Neural progenitor cell (in vitro differentiated cells): ENCODE measurements around the gene TMCC1. TPM values are rescaled to one million over a fixed set of nuclear protein-coding genes. Genes with fewer than 3 reads are reported as not detected.
A peak's percentile ranks its signal among the peaks of the same experiment; 100 is the strongest.

Experiments used
- DNase-seq: peaks from one replicate; pipeline ENCODE4 v3.0.0-alpha.2; 2016; ENCODE audit warnings: low spot score
- H2AFZ ChIP-seq: fragments of 200-600 bp; sonication (generic); replicated peaks from 2 replicates; pipeline ENCODE4 v1.6.1; 2016; ENCODE audit warnings: antibody characterized with exemption
- H3F3A ChIP-seq: fragments of 200-600 bp; sonication (generic); 2 replicates; pipeline ENCODE4 v1.6.1; 2016; ENCODE audit warnings: antibody characterized with exemption, low read depth
- H3K27ac ChIP-seq: fragments of 200-600 bp; sonication (generic); 2 replicates; pipeline ENCODE4 v1.5.1; 2016; ENCODE audit warnings: mild to moderate bottlenecking
- H3K27me3 ChIP-seq: fragments of 200-600 bp; sonication (generic); 2 replicates; pipeline ENCODE4 v1.6.1; 2016; ENCODE audit warnings: mild to moderate bottlenecking, moderate library complexity
- H3K36me3 ChIP-seq: fragments of 200-600 bp; sonication (generic); 2 replicates; pipeline ENCODE4 v1.5.1; 2016
- H3K4me1 ChIP-seq: fragments of 200-600 bp; sonication (generic); 2 replicates; pipeline ENCODE4 v1.6.1; 2016; ENCODE audit warnings: mixed run types
- H3K4me2 ChIP-seq: fragments of 200-600 bp; sonication (generic); 2 replicates; pipeline ENCODE4 v1.6.1; 2016
- H3K4me3 ChIP-seq: fragments of 200-600 bp; sonication (generic); 2 replicates; pipeline ENCODE4 v1.5.1; 2016
- H3K79me2 ChIP-seq: fragments of 200-600 bp; sonication (generic); 2 replicates; pipeline ENCODE4 v1.6.1; 2016; ENCODE audit warnings: low read depth
- H3K9ac ChIP-seq: fragments of 200-600 bp; sonication (generic); 2 replicates; pipeline ENCODE4 v1.6.1; 2016
- H3K9me3 ChIP-seq: fragments of 200-600 bp; sonication (generic); 2 replicates; pipeline ENCODE4 v1.5.1; 2016; ENCODE audit warnings: low read depth
- H4K20me1 ChIP-seq: fragments of 200-600 bp; sonication (generic); 2 replicates; pipeline ENCODE4 v1.6.1; 2016; ENCODE audit warnings: low read depth
- H3K27ac Mint-ChIP-seq: 3 replicates; pipeline ENCODE4 v1.8.0; 2021; ENCODE audit warnings: mixed read lengths
- H3K27me3 Mint-ChIP-seq: 2 replicates; pipeline ENCODE4 v1.8.0; 2022; ENCODE audit warnings: low read depth, mild to moderate bottlenecking, inconsistent platforms, moderate library complexity, mixed read lengths; ENCODE audit not compliant: insufficient read depth
- H3K36me3 Mint-ChIP-seq: 3 replicates; pipeline ENCODE4 v1.8.0; 2021; ENCODE audit warnings: mixed read lengths
- H3K4me1 Mint-ChIP-seq: 3 replicates; pipeline ENCODE4 v1.8.0; 2021; ENCODE audit warnings: mixed read lengths
- H3K4me3 Mint-ChIP-seq: 3 replicates; pipeline ENCODE4 v1.8.0; 2021; ENCODE audit warnings: mild to moderate bottlenecking, moderate library complexity, mixed read lengths
- H3K9me3 Mint-ChIP-seq: 3 replicates; pipeline ENCODE4 v1.8.0; 2020; ENCODE audit warnings: mixed read lengths
- EZH2 ChIP-seq: fragments of 200-600 bp; sonication (generic); IDR thresholded peaks from 2 replicates; pipeline ENCODE4 v1.6.1; 2017; ENCODE audit warnings: antibody characterized with exemption, mild to moderate bottlenecking, moderate library complexity
- EZH2phosphoT487 ChIP-seq: fragments of 200-600 bp; sonication (generic); IDR thresholded peaks from 2 replicates; pipeline ENCODE4 v1.6.1; 2017; ENCODE audit warnings: antibody characterized with exemption
- total RNA-seq: library from RNA; depleted of rRNA; stranded (reverse); fragments of >200 nt; gene quantifications from 2 replicates; pipeline ENCODE4 v1.2.3, GENCODE V29; 2015; ENCODE audit warnings: low replicate concordance
- TF ChIP-seq, protein P1 (sequence below): fragments of 200-600 bp; sonication (generic); IDR thresholded peaks from 2 replicates; pipeline ENCODE4 v1.5.1; 2017; ENCODE audit warnings: antibody characterized with exemption, mild to moderate bottlenecking

Gene TMCC1
- total RNA-seq, 1 donor from 2014 or later: 29.8 TPM

DNA sequence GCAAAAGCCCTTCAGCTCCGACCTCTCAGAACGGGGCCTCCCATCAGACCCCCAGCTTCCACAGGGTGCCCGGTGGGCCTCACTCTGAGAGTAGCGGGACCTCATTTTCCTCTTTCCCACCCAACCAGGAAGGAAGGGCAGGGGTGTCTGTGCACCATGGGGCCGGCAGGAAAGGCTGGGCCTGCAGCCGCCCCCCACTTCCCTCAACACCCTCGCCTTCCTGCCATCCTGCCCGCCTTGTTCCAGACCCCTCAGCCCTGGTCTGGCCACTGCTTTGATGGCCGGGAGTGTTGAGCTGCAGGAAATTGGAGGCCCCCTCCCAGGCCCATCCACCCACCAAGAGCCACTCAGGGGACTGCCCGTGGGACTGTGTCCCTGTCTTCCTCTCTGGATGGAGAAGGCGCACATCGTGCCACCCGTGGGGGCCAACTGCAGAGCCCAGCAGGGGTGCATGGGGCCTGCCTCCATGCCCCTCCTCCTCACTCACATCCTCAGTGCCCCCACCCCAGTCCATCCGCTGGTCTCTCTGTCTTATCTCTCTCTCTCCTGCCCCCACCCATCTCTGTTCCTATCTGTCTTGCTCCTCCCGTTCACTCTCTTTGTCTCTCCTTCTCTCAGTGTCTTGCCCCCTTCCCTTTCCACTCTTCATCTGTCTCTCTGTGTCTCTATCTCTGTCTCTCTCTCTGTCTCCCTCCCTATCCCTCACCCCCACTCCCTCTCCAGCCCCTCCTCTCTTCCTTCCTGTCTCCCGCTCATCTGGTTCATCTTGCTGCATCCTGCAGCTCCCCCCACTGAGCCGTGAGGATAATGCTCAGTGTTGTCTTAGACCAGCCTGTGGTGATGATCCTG lies 285.2 kb downstream of the TMCC1 start:
- Histone ChIP-seq H4K20me1 (peaks cover 21% of the 10 kb centered on the region), H3F3A (peaks cover 44% of the 10 kb centered on the region), H3K4me1 (peaks cover 13% of the 10 kb centered on the region), H3K27me3 (peaks cover 50% of the 10 kb centered on the region), H3K9me3 (no peaks in the 10 kb centered on the region), H2AFZ (peak overlapping the region; percentile 20), H3K27ac (no peak overlapping the region), H3K79me2 (no peaks in the 10 kb centered on the region), H3K4me2 (no peak overlapping the region), H3K36me3 (no peaks in the 10 kb centered on the region), H3K9ac (no peak overlapping the region), H3K4me3 (no peak overlapping the region)
- H3K4me1 Mint-ChIP-seq: peaks cover 37% of the 10 kb centered on the region
- H3K27ac Mint-ChIP-seq: peak overlapping the region; percentile 12
- peak; percentile 63 for DNase-seq
- H3K27me3 Mint-ChIP-seq: peaks cover 19% of the 10 kb centered on the region
- no peaks in the 10 kb centered on the region for H3K36me3 Mint-ChIP-seq
- H3K4me3 Mint-ChIP-seq: peak overlapping the region; percentile 63
- H3K9me3 Mint-ChIP-seq: peaks cover 2% of the 10 kb centered on the region
- TF ChIP-seq EZH2: no peak
- TF ChIP-seq, protein P1, sequence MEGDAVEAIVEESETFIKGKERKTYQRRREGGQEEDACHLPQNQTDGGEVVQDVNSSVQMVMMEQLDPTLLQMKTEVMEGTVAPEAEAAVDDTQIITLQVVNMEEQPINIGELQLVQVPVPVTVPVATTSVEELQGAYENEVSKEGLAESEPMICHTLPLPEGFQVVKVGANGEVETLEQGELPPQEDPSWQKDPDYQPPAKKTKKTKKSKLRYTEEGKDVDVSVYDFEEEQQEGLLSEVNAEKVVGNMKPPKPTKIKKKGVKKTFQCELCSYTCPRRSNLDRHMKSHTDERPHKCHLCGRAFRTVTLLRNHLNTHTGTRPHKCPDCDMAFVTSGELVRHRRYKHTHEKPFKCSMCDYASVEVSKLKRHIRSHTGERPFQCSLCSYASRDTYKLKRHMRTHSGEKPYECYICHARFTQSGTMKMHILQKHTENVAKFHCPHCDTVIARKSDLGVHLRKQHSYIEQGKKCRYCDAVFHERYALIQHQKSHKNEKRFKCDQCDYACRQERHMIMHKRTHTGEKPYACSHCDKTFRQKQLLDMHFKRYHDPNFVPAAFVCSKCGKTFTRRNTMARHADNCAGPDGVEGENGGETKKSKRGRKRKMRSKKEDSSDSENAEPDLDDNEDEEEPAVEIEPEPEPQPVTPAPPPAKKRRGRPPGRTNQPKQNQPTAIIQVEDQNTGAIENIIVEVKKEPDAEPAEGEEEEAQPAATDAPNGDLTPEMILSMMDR: peak; percentile 33

DNA sequence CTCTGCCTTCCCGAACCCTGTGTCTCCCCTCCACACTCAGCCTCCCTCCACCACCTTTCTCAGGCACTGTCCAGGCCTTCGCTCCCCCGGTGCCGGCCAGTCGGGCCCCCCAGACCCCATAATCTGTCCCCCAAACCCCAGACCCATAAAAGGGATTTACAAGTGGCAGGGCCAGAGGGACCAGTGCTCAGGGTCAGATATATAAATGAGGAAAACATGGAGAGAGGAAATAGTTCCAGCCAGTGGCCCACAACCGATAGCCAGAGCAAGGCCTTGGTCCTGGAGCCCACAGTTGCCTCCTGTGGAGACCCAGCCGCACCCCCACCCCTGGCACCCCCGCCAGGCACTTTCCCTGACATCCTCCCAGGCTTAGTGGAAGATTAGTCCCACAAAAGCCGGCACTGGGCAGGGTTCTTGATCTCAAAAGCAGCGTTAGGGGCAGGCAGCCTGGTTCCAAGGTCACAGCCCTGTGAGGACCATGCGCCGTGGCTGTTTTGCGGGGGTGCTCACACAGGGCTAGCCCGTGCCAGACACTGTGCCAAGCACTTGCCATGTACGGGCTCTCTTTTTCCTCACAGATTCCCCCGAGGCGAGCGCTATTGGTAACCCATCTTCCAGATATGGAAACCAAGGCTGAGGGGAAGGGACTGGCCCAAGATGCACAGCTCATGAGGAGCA lies 286.0 kb downstream of the TMCC1 start:
- H3K27ac Mint-ChIP-seq: peak overlapping the region; percentile 21
- peaks cover 50% of the 10 kb centered on the region for H3K27me3 ChIP-seq

GRCh38 chr3:129606636-129607390 lies 286.7 kb downstream of the TMCC1 start, which contains the start of gene PLXND1:
Gene PLXND1 (minus strand): TSS chr3:129606676. CDS start chr3:129606639, 37 bp downstream.
- no peak for TF ChIP-seq EZH2
- TF ChIP-seq, protein P1: no peak
- no peak for TF ChIP-seq EZH2phosphoT487
- Histone ChIP-seq H3K4me2 (peak within 1 kb of the TSS; percentile 95), H3F3A (peaks cover 52% of the 10 kb centered on the region), H3K79me2 (no peaks in the 10 kb centered on the region), H3K4me1 (peaks cover 21% of the 10 kb centered on the region), H4K20me1 (peaks cover 33% of the 10 kb centered on the region), H3K9me3 (no peaks in the 10 kb centered on the region), H3K36me3 (no peaks in the 10 kb centered on the region), H3K27me3 (peaks cover 50% of the 10 kb centered on the region), H2AFZ (peak within 1 kb of the TSS; percentile 89), H3K27ac (no peak within 1 kb of the TSS), H3K9ac (no peak within 1 kb of the TSS), H3K4me3 (peak within 1 kb of the TSS; percentile 60)
- Mint-ChIP-seq H3K36me3 (no peaks in the 10 kb centered on the region), H3K4me1 (peaks cover 41% of the 10 kb centered on the region), H3K4me3 (peak within 1 kb of the TSS; percentile 94), H3K27me3 (peaks cover 21% of the 10 kb centered on the region), H3K9me3 (peaks cover 2% of the 10 kb centered on the region), H3K27ac (peak within 1 kb of the TSS; percentile 21)
- DNase-seq: peak; percentile 90

More for the DNA sequence above, 286.0 kb downstream of the TMCC1 start:
- Histone ChIP-seq H3K79me2 (no peaks in the 10 kb centered on the region), H3F3A (peaks cover 52% of the 10 kb centered on the region), H3K36me3 (no peaks in the 10 kb centered on the region), H3K4me2 (peak overlapping the region; percentile 95), H2AFZ (peak overlapping the region; percentile 89), H3K9ac (no peak overlapping the region), H3K27ac (no peak overlapping the region), H4K20me1 (peaks cover 29% of the 10 kb centered on the region), H3K4me1 (peaks cover 21% of the 10 kb centered on the region), H3K9me3 (no peaks in the 10 kb centered on the region), H3K4me3 (peak overlapping the region; percentile 60)
- DNase-seq: no peak
- Mint-ChIP-seq H3K9me3 (peaks cover 2% of the 10 kb centered on the region), H3K4me3 (peak overlapping the region; percentile 87), H3K27me3 (peaks cover 19% of the 10 kb centered on the region), H3K36me3 (no peaks in the 10 kb centered on the region), H3K4me1 (peaks cover 40% of the 10 kb centered on the region)
- TF ChIP-seq, protein P1: no peak
- no peak for TF ChIP-seq EZH2
- TF ChIP-seq EZH2phosphoT487: no peak
